Stimulated activated effector memory CD8-positive, alpha-beta T cell treated with anti-CD3 and anti-CD28 coated beads, Interleukin-12 subunit alpha, Interleukin-12 subunit beta, amount 100 ng/mL, for 72 hours (primary cell): ENCODE data around the gene GPR137.
A peak's percentile ranks its signal among the peaks of the same experiment; 100 is the strongest.

Source experiments
- ATAC-seq: fragments of 150-1000 bp; cut with Tn5 transposase; 2 replicates; pipeline ENCODE4 v1.10.0; 2021
- DNase-seq, 2 donors: peaks; one replicate each; pipeline ENCODE4 v3.0.0; 2021 to 2022; ENCODE audit warnings: low spot score in 2 of 2
- H3K27ac Mint-ChIP-seq: one replicate; pipeline ENCODE4 v1.8.0; 2022; ENCODE audit warnings: mild to moderate bottlenecking, mixed read lengths
- H3K36me3 Mint-ChIP-seq: one replicate; pipeline ENCODE4 v1.8.0; 2022; ENCODE audit warnings: mild to moderate bottlenecking, mixed read lengths
- H3K4me1 Mint-ChIP-seq: one replicate; pipeline ENCODE4 v1.8.0; 2022; ENCODE audit warnings: mixed read lengths
- H3K4me3 Mint-ChIP-seq: one replicate; pipeline ENCODE4 v1.8.0; 2022; ENCODE audit warnings: mild to moderate bottlenecking, mixed read lengths
- H3K9me3 Mint-ChIP-seq: one replicate; pipeline ENCODE4 v1.8.0; 2022; ENCODE audit warnings: mixed read lengths

GPR137 gene

DNA sequence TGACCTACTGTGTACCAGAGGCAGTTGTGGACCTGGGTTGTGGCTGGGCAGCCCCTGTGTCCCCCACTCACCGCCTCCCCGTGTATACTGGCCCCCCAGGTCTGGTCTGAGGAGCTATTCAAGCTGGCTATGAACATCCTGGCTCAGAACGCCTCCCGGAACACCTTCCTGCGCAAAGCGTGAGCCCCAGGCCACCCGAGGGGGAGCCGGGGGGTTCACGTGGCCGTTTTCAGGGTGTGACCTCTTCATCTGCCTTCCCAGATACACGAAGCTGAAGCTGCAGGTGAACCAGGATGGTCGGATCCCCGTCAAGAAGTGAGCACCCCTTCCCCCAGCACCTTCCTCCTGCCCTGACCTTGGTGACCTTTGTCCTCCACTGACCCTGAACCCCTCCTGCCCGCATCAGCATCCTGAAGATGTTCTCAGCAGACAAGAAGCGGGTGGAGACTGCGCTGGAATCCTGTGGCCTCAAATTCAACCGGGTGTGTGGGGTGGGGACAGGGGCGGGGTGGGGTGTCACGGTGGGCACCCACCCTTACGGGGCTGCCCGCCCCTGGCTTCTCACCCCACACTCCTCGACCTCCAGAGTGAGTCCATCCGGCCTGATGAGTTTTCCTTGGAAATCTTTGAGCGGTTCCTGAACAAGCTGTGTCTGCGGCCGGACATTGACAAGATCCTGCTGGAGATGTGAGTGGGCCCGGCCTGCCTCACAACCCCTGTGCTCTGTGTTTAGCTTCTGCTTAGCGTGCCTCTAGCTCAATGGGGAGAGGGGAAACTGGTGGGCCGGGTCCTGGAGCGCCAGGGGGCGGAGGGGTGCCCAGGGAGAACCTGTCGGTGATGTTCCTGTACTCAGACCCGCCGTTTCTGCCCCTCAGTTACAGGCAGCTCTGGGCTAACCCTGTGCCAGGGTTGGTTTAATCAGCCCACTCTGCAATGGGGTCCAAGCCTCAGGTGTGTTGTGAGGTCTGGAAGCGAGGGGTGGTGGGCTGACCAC is 30.2 kb upstream of the GPR137 start:
- H3K27ac Mint-ChIP-seq = no peak overlapping the region
- no peak for ATAC-seq
- no peak overlapping the region for H3K4me3 Mint-ChIP-seq
- no peak for DNase-seq
- peaks cover 40% of the 10 kb centered on the region for H3K36me3 Mint-ChIP-seq
- H3K4me1 Mint-ChIP-seq = peaks cover 34% of the 10 kb centered on the region
- no peaks in the 10 kb centered on the region for H3K9me3 Mint-ChIP-seq

DNA sequence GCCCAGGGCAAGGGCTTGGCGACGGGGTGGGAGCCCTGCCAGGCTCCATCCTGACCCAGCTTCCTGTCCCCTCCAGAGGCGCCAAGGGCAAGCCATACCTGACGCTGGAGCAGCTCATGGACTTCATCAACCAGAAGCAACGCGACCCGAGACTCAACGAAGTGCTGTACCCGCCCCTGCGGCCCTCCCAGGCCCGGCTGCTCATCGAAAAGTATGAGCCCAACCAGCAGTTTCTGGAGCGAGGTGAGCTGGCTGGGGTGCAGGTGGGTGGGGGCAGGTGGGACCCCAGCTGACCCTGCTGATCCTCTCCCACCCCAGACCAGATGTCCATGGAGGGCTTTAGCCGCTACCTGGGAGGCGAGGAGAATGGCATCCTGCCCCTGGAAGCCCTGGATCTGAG is 29.3 kb upstream of the GPR137 start:
- ATAC-seq = no peak
- no peak overlapping the region for H3K4me3 Mint-ChIP-seq

DNA sequence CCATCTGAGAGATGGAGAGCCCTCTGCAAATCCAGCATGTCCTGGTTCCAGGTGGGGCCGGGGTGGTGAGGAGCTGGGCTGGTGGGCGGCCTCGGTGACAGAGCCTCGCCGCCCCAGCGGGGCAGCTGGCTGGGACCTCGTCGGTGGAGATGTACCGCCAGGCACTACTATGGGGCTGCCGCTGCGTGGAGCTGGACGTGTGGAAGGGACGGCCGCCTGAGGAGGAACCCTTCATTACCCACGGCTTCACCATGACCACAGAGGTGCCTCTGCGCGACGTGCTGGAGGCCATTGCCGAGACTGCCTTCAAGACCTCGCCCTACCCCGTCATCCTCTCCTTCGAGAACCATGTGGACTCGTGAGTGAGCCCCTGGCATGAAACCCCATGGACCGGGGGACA is 27.3 kb upstream of the GPR137 start:
- Mint-ChIP-seq H3K9me3 (no peaks in the 10 kb centered on the region), H3K4me1 (peaks cover 28% of the 10 kb centered on the region), H3K4me3 (no peak overlapping the region), H3K36me3 (peaks cover 55% of the 10 kb centered on the region), H3K27ac (no peak overlapping the region)
- no peak for ATAC-seq
- DNase-seq = no peak

More for the DNA sequence above, 29.3 kb upstream of the GPR137 start:
- Mint-ChIP-seq H3K36me3 (peaks cover 47% of the 10 kb centered on the region), H3K4me1 (peaks cover 30% of the 10 kb centered on the region), H3K27ac (no peak overlapping the region), H3K9me3 (no peaks in the 10 kb centered on the region)
- no peak for DNase-seq

DNA sequence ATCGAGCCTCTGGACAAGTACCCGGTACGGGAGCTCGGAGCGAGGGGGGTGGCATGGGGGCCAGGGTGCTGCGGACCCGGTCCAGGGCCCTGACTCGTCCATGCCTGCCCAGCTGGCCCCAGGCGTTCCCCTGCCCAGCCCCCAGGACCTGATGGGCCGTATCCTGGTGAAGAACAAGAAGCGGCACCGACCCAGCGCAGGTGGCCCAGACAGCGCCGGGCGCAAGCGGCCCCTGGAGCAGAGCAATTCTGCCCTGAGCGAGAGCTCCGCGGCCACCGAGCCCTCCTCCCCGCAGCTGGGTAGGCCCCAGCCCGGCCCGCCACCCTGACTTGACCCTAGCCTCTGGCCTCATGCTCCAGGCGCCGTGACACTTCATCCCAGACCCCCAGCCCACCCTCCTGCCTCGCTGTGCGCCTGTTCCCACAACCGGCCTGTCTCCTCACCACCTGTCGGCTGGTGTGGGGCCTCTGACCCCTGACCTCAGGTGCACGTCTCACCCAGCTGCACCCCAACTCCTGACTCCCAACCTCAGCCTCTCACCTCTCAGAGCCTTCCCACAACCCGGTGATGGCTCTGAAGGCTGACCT is 26.6 kb upstream of the GPR137 start:
- Mint-ChIP-seq H3K36me3 (peaks cover 55% of the 10 kb centered on the region), H3K9me3 (no peaks in the 10 kb centered on the region), H3K27ac (peak overlapping the region; percentile 90), H3K4me3 (no peak overlapping the region), H3K4me1 (peaks cover 23% of the 10 kb centered on the region)
- DNase-seq = no peak
- ATAC-seq = no peak

DNA sequence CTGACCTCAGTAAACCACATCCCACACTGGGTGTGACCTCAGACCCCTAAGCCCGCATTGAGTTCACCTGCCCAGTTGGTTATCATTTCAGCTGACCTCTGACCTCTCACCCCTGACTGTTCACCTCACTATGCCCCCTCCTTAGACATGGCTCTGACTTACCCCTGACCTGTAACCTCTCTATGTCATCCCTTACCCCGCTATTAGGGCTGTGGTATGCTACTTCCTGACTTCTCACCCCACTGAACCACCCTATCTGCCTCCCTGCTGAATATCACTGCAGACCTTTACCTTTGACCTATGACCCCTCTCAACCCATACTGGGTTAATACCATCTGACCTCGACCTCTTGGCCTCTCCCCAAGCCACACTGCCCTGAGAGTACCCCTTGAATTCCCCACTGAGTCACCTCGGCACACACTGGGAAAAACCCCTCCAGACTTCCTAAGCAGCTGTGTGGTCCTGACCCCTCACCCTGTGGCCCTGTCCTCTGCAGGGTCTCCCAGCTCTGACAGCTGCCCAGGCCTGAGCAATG is 26.0 kb upstream of the GPR137 start:
- ATAC-seq (peak; percentile 49), DNase-seq (no peak)
- Mint-ChIP-seq H3K27ac (peak overlapping the region; percentile 90), H3K4me3 (peak overlapping the region; percentile 31), H3K9me3 (no peaks in the 10 kb centered on the region), H3K36me3 (peaks cover 55% of the 10 kb centered on the region), H3K4me1 (peaks cover 22% of the 10 kb centered on the region)

DNA sequence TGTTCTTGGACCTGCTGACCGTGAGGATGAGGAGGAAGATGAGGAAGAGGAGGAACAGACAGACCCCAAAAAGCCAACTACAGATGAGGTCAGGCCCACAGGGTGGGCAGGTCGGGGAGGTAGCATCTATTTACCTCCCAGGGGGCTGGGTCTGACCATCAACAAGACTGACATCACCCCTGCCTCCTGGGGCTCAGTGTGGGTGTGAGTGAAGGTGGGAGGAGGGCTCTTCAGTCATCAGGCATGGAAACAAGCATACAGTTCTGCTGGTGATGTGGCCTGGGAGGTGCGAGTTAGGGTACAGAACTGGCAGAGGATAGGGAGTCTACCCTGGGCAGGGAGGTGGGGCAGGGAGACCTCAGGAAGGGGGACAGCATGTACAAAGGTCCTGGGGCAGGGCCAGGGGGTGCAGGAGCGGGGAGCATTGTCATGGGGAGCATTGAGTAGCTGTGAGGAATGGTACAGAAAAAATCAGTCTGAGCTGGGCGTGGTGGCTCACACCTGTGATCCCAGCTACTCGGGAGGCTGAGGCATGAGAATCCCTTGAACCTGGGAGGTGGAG is 25.4 kb upstream of the GPR137 start:
- H3K4me1 Mint-ChIP-seq = peaks cover 22% of the 10 kb centered on the region
- peaks cover 55% of the 10 kb centered on the region for H3K36me3 Mint-ChIP-seq
- no peaks in the 10 kb centered on the region for H3K9me3 Mint-ChIP-seq
- DNase-seq (no peak), ATAC-seq (peak; percentile 56)
- peak overlapping the region; percentile 31 for H3K4me3 Mint-ChIP-seq
- peak overlapping the region; percentile 90 for H3K27ac Mint-ChIP-seq

DNA sequence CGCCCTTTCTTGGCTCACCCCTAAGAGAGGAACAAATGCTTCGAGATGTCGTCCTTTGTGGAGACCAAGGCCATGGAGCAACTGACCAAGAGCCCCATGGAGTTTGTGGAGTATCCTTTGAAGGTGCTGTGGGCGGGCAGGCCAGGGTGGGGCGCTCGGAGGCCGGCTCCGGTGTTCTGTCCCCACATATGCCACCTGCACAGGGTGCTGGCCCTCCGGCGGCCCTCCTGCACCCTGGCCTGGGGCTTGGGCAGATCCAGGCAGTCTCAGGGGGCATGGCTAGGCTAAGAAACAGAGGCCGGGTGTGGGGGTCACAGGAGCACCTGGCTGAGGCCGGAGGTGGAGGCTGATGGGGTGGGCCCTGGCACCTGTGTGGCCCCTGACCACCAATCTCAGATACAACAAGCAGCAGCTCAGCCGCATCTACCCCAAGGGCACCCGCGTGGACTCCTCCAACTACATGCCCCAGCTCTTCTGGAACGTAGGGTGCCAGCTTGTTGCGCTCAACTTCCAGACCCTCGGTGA is 24.0 kb upstream of the GPR137 start:
- Mint-ChIP-seq H3K4me3 (no peak overlapping the region), H3K27ac (no peak overlapping the region), H3K36me3 (peaks cover 47% of the 10 kb centered on the region), H3K4me1 (peaks cover 22% of the 10 kb centered on the region), H3K9me3 (no peaks in the 10 kb centered on the region)
- ATAC-seq (no peak), DNase-seq (no peak)

DNA sequence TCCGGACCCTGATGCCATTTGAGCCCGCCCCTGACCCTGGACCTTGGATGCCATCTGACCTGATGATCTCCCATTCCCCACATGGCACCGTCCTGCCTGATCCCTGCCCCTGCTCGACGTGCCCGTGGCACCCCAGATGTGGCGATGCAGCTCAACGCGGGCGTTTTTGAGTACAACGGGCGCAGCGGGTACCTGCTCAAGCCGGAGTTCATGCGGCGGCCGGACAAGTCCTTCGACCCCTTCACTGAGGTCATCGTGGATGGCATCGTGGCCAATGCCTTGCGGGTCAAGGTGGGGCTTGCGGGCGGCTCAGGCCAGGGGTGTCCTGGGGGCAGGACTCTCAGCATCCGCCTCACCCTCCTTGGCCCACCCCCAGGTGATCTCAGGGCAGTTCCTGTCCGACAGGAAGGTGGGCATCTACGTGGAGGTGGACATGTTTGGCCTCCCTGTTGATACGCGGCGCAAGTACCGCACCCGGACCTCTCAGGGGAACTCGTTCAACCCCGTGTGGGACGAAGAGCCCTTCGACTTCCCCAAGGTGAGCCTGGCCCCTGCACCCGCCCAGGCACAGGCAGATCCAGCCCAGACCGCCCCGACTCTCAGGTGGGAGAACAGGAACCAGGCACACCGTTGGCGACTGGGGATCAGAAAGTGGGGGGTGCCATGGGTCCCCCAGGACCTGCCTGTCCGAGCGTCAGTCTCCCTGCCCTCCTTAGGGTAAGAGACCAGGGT is 23.2 kb upstream of the GPR137 start:
- no peak overlapping the region for H3K4me3 Mint-ChIP-seq
- H3K36me3 Mint-ChIP-seq = peaks cover 45% of the 10 kb centered on the region
- DNase-seq = no peak
- H3K27ac Mint-ChIP-seq = peak overlapping the region; percentile 23
- H3K9me3 Mint-ChIP-seq = no peaks in the 10 kb centered on the region
- peaks cover 23% of the 10 kb centered on the region for H3K4me1 Mint-ChIP-seq
- ATAC-seq = no peak

DNA sequence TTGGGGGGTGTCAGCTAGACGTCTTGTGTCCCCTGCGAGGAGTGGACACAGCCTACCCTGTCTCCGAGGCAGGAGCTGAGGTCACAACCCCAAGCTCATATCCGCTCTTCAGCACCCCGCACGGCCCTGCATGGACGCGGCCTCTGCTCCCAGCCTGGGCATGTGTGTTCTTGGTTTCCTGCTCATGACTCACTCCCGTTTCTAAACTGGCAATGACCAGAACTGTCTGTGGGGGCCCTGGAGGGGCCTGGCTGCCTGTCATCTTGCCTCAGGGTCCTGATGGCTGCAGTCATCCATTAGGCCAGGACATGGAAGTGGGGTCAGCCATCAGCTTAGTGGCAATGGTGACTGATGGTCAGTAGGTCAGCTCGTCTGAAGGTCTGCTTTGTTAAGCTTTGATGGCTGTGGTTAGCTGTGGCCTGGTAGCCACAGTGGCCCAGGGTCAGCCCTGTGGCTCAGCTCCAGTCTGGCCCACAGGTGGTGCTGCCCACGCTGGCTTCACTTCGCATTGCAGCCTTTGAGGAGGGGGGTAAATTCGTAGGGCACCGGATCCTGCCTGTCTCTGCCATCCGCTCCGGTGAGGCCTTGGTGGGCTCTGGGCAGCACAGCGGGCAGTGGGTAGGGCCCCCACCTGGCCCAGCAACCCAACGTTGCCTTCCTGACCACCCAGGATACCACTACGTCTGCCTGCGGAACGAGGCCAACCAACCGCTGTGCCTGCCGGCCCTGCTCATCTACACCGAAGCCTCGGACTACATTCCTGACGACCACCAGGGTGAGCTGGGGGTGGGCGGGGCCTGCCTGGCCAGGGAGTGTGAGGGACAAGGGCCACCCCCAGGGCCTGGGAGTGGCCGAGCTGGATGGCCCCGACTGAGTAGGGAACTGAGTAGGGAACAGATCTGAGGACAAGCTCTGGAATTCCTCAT is 22.4 kb upstream of the GPR137 start:
- no peak for ATAC-seq
- no peak for DNase-seq
- no peak overlapping the region for H3K4me3 Mint-ChIP-seq
- no peaks in the 10 kb centered on the region for H3K9me3 Mint-ChIP-seq
- H3K27ac Mint-ChIP-seq = peak overlapping the region; percentile 23
- peaks cover 31% of the 10 kb centered on the region for H3K4me1 Mint-ChIP-seq
- peaks cover 45% of the 10 kb centered on the region for H3K36me3 Mint-ChIP-seq

DNA sequence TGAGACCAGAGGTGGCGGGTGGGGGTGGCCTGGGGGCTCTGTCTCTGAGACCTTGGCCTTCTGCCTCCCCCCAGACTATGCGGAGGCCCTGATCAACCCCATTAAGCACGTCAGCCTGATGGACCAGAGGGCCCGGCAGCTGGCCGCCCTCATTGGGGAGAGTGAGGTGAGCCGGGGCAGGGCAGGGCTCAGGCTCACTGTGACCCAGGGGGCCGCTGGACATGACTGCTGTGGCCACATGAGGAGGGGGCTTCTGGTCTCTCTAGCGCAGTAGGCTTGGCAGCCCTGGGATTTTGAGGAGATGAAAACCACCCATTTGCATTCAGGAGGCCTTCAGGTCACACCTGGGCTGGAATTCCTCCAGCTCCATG is 21.7 kb upstream of the GPR137 start:
- Mint-ChIP-seq H3K4me1 (peaks cover 38% of the 10 kb centered on the region), H3K27ac (peak overlapping the region; percentile 60), H3K36me3 (peaks cover 51% of the 10 kb centered on the region), H3K4me3 (no peak overlapping the region), H3K9me3 (no peaks in the 10 kb centered on the region)
- no peak for ATAC-seq
- DNase-seq = no peak

DNA sequence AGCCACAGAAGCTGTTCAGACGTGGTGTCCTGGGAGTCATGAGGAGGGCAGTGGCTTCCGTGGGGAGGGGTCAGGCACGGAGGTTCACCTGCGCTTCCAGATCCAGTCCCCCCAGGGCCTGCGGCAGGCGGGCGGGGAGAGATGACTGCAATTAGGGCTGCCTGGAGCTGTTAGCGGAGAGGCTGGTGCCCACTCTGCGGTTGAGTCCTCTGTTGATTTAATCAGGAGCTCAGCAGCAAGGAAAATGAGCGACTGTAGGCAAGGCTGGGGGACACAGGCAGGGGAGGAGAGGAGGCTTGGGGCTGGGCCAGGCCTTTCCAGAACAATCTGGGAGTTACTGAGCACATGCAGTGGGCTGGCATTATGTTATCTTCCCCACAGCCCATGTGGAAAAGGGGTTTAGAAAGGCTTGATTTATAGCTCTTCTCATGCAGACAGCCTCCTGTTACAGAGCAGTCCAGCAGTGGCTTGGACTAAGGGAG is 21.2 kb upstream of the GPR137 start:
- Mint-ChIP-seq H3K4me3 (no peak overlapping the region), H3K27ac (peak overlapping the region; percentile 60), H3K9me3 (no peaks in the 10 kb centered on the region), H3K4me1 (peaks cover 38% of the 10 kb centered on the region), H3K36me3 (peaks cover 51% of the 10 kb centered on the region)
- no peak for DNase-seq
- ATAC-seq = no peak

DNA sequence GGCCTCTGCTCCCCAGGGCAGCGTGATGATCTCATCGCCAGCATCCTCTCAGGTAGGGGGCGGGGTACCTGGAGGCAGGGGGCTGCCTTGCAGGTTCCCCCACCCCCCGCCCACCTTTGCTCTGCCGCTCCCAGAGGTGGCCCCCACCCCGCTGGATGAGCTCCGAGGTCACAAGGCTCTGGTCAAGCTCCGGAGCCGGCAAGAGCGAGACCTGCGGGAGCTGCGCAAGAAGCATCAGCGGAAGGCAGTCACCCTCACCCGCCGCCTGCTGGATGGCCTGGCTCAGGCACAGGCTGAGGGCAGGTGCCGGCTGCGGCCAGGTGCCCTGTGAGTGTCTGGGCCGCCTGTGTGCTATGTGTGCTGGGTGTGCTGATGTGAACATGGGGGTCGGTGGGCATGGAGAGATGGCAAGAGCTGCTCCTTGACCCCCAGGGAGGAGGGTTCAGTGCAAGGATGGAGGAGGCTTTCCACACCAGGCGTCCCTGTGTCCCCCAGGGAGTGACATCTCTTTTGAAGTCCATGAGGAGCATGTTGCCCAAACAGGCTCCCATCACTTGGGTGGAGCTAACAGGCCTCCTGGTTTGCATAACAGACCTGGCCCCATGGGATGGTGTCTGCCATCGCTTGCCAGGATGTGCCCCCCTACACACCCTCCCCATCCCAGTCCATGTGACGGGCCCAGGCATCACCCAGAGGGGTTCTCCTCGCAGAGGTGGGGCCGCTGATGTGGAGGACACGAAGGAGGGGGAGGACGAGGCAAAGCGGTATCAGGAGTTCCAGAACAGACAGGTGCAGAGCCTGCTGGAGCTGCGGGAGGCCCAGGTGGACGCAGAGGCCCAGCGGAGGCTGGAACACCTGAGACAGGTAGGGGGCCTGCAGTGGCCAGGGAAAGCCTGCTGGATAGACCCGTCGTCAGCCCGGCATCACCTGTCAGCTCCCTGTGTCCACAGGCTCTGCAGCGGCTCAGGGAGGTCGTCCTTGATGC is 20.2 kb upstream of the GPR137 start:
- H3K4me1 Mint-ChIP-seq = peaks cover 32% of the 10 kb centered on the region
- no peaks in the 10 kb centered on the region for H3K9me3 Mint-ChIP-seq
- no peak for DNase-seq
- peaks cover 51% of the 10 kb centered on the region for H3K36me3 Mint-ChIP-seq
- no peak overlapping the region for H3K27ac Mint-ChIP-seq
- ATAC-seq = no peak
- H3K4me3 Mint-ChIP-seq = no peak overlapping the region

DNA sequence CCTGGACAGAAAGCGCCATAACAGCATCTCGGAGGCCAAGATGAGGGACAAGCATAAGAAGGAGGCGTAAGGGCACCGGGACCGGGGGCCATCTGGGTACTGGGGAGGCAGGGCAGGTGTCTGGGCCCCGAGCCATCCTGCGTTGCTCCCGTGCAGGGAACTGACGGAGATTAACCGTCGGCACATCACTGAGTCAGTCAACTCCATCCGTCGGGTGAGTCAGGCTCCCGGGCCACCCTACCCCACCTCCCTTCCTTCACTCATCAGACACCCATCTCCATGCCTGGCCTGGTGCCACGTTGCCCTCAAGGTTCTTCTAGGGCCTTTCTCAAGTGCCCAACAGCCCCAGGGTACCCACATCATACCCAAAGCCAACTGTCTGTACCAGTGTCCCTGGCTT is 19.3 kb upstream of the GPR137 start:
- H3K36me3 Mint-ChIP-seq = peaks cover 53% of the 10 kb centered on the region
- H3K9me3 Mint-ChIP-seq = no peaks in the 10 kb centered on the region
- peaks cover 32% of the 10 kb centered on the region for H3K4me1 Mint-ChIP-seq
- peak overlapping the region; percentile 99 for H3K27ac Mint-ChIP-seq
- ATAC-seq (no peak), DNase-seq (no peak)
- H3K4me3 Mint-ChIP-seq = no peak overlapping the region
